Tibial artery (tissue), 4 donors: Measurements from ENCODE around the gene LRRN4CL.

Experiments
- DNase-seq, 2 donors: peaks; one replicate each; pipeline ENCODE4 v3.0.0-alpha.2; 2019
- H3K27ac ChIP-seq, 2 donors: fragments of 200-600 bp; sonication (generic) in 1 of 2; 1 replicate in 1 of 2; 2 replicates in 1 of 2; pipeline ENCODE4 v1.5.1; 2018 to 2019; ENCODE audit warnings: mild to moderate bottlenecking in 1 of 2
- H3K27me3 ChIP-seq, 2 donors: fragments of 200-600 bp; sonication (generic) in 1 of 2; one replicate each; pipeline versions ENCODE4 v1.5.1 to v1.6.0; 2016 to 2019
- H3K36me3 ChIP-seq, 3 donors: fragments of 200-600 bp; sonication (generic) in 2 of 3; one replicate each; pipeline ENCODE4 v1.5.1; 2016 to 2019; ENCODE audit warnings: mild to moderate bottlenecking in 2 of 3
- H3K4me1 ChIP-seq, 4 donors: fragments of 200-600 bp; sonication (generic) in 2 of 4; 1 replicate in 3 of 4; 2 replicates in 1 of 4; pipeline ENCODE4 v1.5.1; 2016 to 2019
- H3K4me3 ChIP-seq, 2 donors: fragments of 200-600 bp; sonication (generic) in 1 of 2; 1 replicate in 1 of 2; 2 replicates in 1 of 2; pipeline ENCODE4 v1.5.1; 2018 to 2019; ENCODE audit warnings: mild to moderate bottlenecking in 2 of 2
- H3K9me3 ChIP-seq, 3 donors: fragments of 200-600 bp; sonication (generic) in 1 of 3; one replicate each; pipeline ENCODE4 v1.5.1; 2016 to 2019
- CTCF ChIP-seq, 2 experiments: fragments of 200-600 bp in 1 of 2; fragments of 450-650 bp in 1 of 2; IDR thresholded peaks; one replicate each; pipeline ENCODE4 v1.5.1; 2017 to 2019; ENCODE audit warnings: antibody characterized with exemption in 2 of 2, mild to moderate bottlenecking in 1 of 2, moderate library complexity in 1 of 2
- intact Hi-C: fragments of 100-400 bp; cut with DNase I; formaldehyde crosslinking; loops from one replicate; pipeline ENCODE4 v1.15.0; 2023; ENCODE audit warnings: low total_unique reads

The LRRN4CL gene

GRCh38 chr11:62709247-62710000 lies 20.1 kb upstream of the LRRN4CL start:
- Histone ChIP-seq H3K36me3 (peaks cover 26 to 39% (median 37%) of the 10 kb centered on the region in 3 donors), H3K27me3 (no peaks in the 10 kb centered on the region), H3K4me3 (peak overlapping the region; percentile 58 to 64), H3K9me3 (no peaks in the 10 kb centered on the region), H3K27ac (peak overlapping the region; percentile 91 to 96), H3K4me1 (peaks cover 0 to 40% (median 35%) of the 10 kb centered on the region in 4 donors)
- DNase-seq: peak; percentile 99
- peak in 1 of 2 experiments; percentile 13 for TF ChIP-seq CTCF (IDR thresholded peaks at IDR 0.05)
- intact Hi-C loops: loop anchor here (10.0 kb wide), 1 partner anchor 95 kb away; the partner anchor contains the start of genes EML3 and ROM1

- Histone ChIP-seq H3K4me1 (peaks cover 0 to 40% (median 35%) of the 10 kb centered on the region in 4 donors), H3K27me3 (no peaks in the 10 kb centered on the region), H3K9me3 (no peaks in the 10 kb centered on the region), H3K4me3 (peak overlapping the region; percentile 58 to 64), H3K36me3 (peaks cover 20 to 33% (median 31%) of the 10 kb centered on the region in 3 donors), H3K27ac (peak overlapping the region; percentile 91 to 96)
- intact Hi-C loops: loop anchor here (10.0 kb wide), 1 partner anchor 94 kb away; the partner anchor contains the start of genes EML3 and ROM1
- peak in 1 of 2 donors; percentile 72 for DNase-seq
- TF ChIP-seq CTCF (IDR thresholded peaks at IDR 0.05): no peak
Measured at GRCh38 chr11:62708793-62709192, 19.5 kb upstream of the LRRN4CL start.

GRCh38 chr11:62708392-62708791 lies 19.1 kb upstream of the LRRN4CL start:
- H3K4me1 ChIP-seq: peaks cover 0 to 40% (median 35%) of the 10 kb centered on the region in 4 donors
- TF ChIP-seq CTCF (IDR thresholded peaks at IDR 0.05): no peak

GRCh38 chr11:62707277-62707861 lies 18.0 kb upstream of the LRRN4CL start, which contains the start of the genes BSCL2 and GNG3:
Gene BSCL2, minus strand, starts transcription at chr11:62707424. Its CDS starts 229 bp downstream, at chr11:62707195.
Gene GNG3, plus strand, starts transcription at chr11:62707676. Its CDS starts 620 bp downstream, at chr11:62708296.
- TF ChIP-seq CTCF (IDR thresholded peaks at IDR 0.05): no peak
- Histone ChIP-seq H3K9me3 (no peaks in the 10 kb centered on the region), H3K4me1 (peaks cover 0 to 40% (median 35%) of the 10 kb centered on the region in 4 donors), H3K36me3 (peaks cover 14 to 20% (median 19%) of the 10 kb centered on the region in 3 donors), H3K27ac (peak within 1 kb of the TSS; percentile 68 to 96), H3K27me3 (no peaks in the 10 kb centered on the region), H3K4me3 (peak within 1 kb of the TSS; percentile 61 to 71)
- peak in 1 of 2 donors; percentile 64 for DNase-seq
- intact Hi-C loops: loop anchor here (10.0 kb wide), 1 partner anchor 93 kb away; the partner anchor contains the start of genes EML3 and ROM1

More at GRCh38 chr11:62708392-62708791, 19.1 kb upstream of the LRRN4CL start:
- DNase-seq: peak in 1 of 2 donors; percentile 61
- H3K4me3 ChIP-seq: peak overlapping the region; percentile 58 to 64
- peak overlapping the region in 1 of 2 donors; percentile 96 for H3K27ac ChIP-seq
- H3K9me3 ChIP-seq: no peaks in the 10 kb centered on the region
- H3K36me3 ChIP-seq: peaks cover 16 to 29% (median 28%) of the 10 kb centered on the region in 3 donors
- intact Hi-C loops: loop anchor here (10.0 kb wide), 1 partner anchor 94 kb away; the partner anchor contains the start of genes EML3 and ROM1
- no peaks in the 10 kb centered on the region for H3K27me3 ChIP-seq

GRCh38 chr11:62706850-62707247 lies 17.5 kb upstream of the LRRN4CL start:
- Histone ChIP-seq H3K9me3 (no peaks in the 10 kb centered on the region), H3K36me3 (peaks cover 9 to 19% (median 16%) of the 10 kb centered on the region in 3 donors), H3K27me3 (no peaks in the 10 kb centered on the region), H3K4me3 (peak overlapping the region; percentile 61 to 71), H3K27ac (peak overlapping the region; percentile 68 to 85), H3K4me1 (peaks cover 0 to 40% (median 35%) of the 10 kb centered on the region in 4 donors)
- DNase-seq: peak in 1 of 2 donors; percentile 61
- intact Hi-C loops: loop anchor here (10.0 kb wide), 1 partner anchor 92 kb away; the partner anchor contains the start of genes EML3 and ROM1
- no peak for TF ChIP-seq CTCF (IDR thresholded peaks at IDR 0.05)
